Right atrium auricular region (tissue), 2 donors: ENCODE measurements around the gene SEMA3C. TPM values are rescaled to one million over a fixed set of nuclear protein-coding genes. Genes with fewer than 3 reads are reported as not detected.

ENCODE experiments used
- DNase-seq: peaks from one replicate; pipeline ENCODE4 v3.0.0-alpha.2; 2019; ENCODE audit warnings: low spot score
- H3K27ac ChIP-seq, 2 donors: fragments of 200-600 bp; sonication (generic); 1 replicate in 1 of 2; 2 replicates in 1 of 2; pipeline ENCODE4 v1.5.1; 2016 to 2019
- H3K27me3 ChIP-seq, 2 donors: fragments of 200-600 bp; sonication (generic); one replicate each; pipeline versions ENCODE4 v1.5.1 to v1.6.0; 2017 to 2019
- H3K36me3 ChIP-seq: fragments of 200-600 bp; sonication (generic); one replicate; pipeline ENCODE4 v1.5.1; 2016
- H3K4me1 ChIP-seq, 2 donors: fragments of 200-600 bp; sonication (generic); one replicate each; pipeline versions ENCODE4 v1.5.1 to v1.6.0; 2017 to 2019
- H3K4me3 ChIP-seq, 2 donors: fragments of 200-600 bp; sonication (generic); 1 replicate in 1 of 2; 2 replicates in 1 of 2; pipeline ENCODE4 v1.5.1; 2017 to 2019; ENCODE audit warnings: mild to moderate bottlenecking in 1 of 2, moderate library complexity in 1 of 2
- H3K9me3 ChIP-seq, 2 donors: fragments of 200-600 bp; sonication (generic); one replicate each; pipeline ENCODE4 v1.5.1; 2019
- CTCF ChIP-seq, 2 donors: fragments of 200-600 bp; sonication (generic); IDR thresholded peaks; one replicate each; pipeline ENCODE4 v1.5.1; 2019; ENCODE audit warnings: antibody characterized with exemption in 2 of 2
- total RNA-seq, 2 donors: library from RNA; depleted of rRNA; stranded (reverse); fragments of >200 nt; gene quantifications; one replicate each; pipeline ENCODE4 v1.1.0, GENCODE V29; 2016

The SEMA3C gene
- total RNA-seq, 2 donors from 2014 or later, result 58.3 to 61.6 TPM

- Histone ChIP-seq H3K27ac (peak overlapping the region in 1 of 2 donors; percentile 73), H3K36me3 (no peaks in the 10 kb centered on the region), H3K4me3 (no peak overlapping the region), H3K27me3 (no peaks in the 10 kb centered on the region), H3K4me1 (peaks cover 0 to 20% of the 10 kb centered on the region in 2 donors), H3K9me3 (no peaks in the 10 kb centered on the region)
- no peak for TF ChIP-seq CTCF (IDR thresholded peaks at IDR 0.05)
- no peak for DNase-seq
Measured at GRCh38 chr7:80773787-80774508, 144.9 kb downstream of the SEMA3C start.

GRCh38 chr7:80772347-80772993 lies 146.4 kb downstream of the SEMA3C start:
- Histone ChIP-seq H3K4me3 (no peak overlapping the region), H3K27ac (peak overlapping the region; percentile 23 to 73), H3K27me3 (no peaks in the 10 kb centered on the region), H3K4me1 (peaks cover 0 to 20% of the 10 kb centered on the region in 2 donors), H3K36me3 (no peaks in the 10 kb centered on the region), H3K9me3 (no peaks in the 10 kb centered on the region)
- TF ChIP-seq CTCF (IDR thresholded peaks at IDR 0.05), result no peak
- DNase-seq, result no peak

DNA sequence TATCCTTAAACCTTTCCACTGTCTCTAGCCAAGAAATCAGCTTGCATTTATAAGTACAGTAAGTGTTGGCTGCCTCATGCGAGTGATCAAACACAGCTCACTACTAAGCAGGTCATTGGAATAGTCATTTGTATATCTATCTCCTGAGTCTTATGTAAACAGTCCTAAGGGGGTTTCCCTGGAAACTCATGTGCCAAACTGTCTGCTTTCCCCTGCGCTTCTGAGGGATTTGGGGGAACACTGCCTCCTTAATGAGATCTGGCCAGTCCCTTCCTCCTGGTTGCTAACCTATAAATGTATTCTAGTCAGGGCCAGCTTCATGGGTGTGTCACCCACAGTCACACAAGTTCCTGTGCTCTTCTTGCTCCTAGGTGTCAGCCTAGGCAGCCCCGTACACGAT lies 147.3 kb downstream of the SEMA3C start:
- Histone ChIP-seq H3K4me1 (peaks cover 0 to 20% of the 10 kb centered on the region in 2 donors), H3K36me3 (no peaks in the 10 kb centered on the region), H3K4me3 (no peak overlapping the region), H3K27ac (peak overlapping the region in 1 of 2 donors; percentile 73), H3K9me3 (no peaks in the 10 kb centered on the region), H3K27me3 (no peaks in the 10 kb centered on the region)
- TF ChIP-seq CTCF (IDR thresholded peaks at IDR 0.05), result no peak
- DNase-seq, result no peak

DNA sequence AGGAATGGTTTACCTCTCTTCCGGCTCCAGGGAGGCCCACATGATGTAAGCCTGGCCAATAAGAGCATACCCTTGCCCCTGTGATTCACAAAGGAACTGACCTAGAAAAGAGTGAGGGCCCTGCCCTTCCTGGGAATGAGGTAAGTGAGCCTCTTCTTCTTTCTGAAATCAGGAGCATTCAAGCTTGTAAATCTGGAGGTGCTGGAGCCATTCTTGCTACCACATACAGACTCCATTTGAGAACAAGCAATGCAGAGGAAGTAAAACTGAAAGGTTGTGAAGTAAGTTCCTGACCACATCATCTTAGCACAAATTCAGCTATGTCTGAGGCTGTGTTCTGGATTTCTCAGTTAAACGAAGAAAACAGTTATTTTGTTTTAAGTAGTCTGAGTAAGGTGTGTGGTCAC lies 148.2 kb downstream of the SEMA3C start:
- TF ChIP-seq CTCF (IDR thresholded peaks at IDR 0.05), result no peak
- no peaks in the 10 kb centered on the region for H3K9me3 ChIP-seq
- no peak for DNase-seq
- H3K4me3 ChIP-seq, result no peak overlapping the region
- no peaks in the 10 kb centered on the region for H3K27me3 ChIP-seq
- H3K4me1 ChIP-seq, result peaks cover 0 to 20% of the 10 kb centered on the region in 2 donors
- H3K36me3 ChIP-seq, result no peaks in the 10 kb centered on the region
- no peak overlapping the region for H3K27ac ChIP-seq

GRCh38 chr7:80770061-80770460 lies 148.8 kb downstream of the SEMA3C start:
- no peak for DNase-seq
- Histone ChIP-seq H3K9me3 (no peaks in the 10 kb centered on the region), H3K36me3 (no peaks in the 10 kb centered on the region), H3K4me3 (no peak overlapping the region), H3K4me1 (peaks cover 0 to 20% of the 10 kb centered on the region in 2 donors), H3K27ac (no peak overlapping the region), H3K27me3 (no peaks in the 10 kb centered on the region)
- TF ChIP-seq CTCF (IDR thresholded peaks at IDR 0.05), result no peak
